IMR-90 (cell line): ENCODE measurements around the gene OST4. TPM values are rescaled to one million over a fixed set of nuclear protein-coding genes. Genes with fewer than 3 reads are reported as not detected.

ENCODE experiments used
- ATAC-seq: fragments of 200-7000 bp; cut with Tn5 transposase; 2 replicates; pipeline ENCODE4 v1.9.1; 2020; ENCODE audit warnings: low read depth, mild to moderate bottlenecking, moderate library complexity
- BruUV-seq: library from RNA; stranded (reverse); fragments of 400-500 nt; replicated peaks from 2 replicates; lab custom pipeline; 2021; lab: Mats Ljungman, UMichigan
- CTCF ChIA-PET: fragments of 300-600 bp; formaldehyde crosslinking; extraction: SDS; loops from one replicate; lab custom pipeline; 2021; ENCODE audit warnings: antibody characterized with exemption; lab: Yijun Ruan, JAX
- POLR2A ChIA-PET: fragments of 300-600 bp; sonication (Branson Sonifier 250); formaldehyde crosslinking; loops from one replicate; lab custom pipeline; 2022; ENCODE audit warnings: antibody characterized with exemption; ENCODE audit not compliant: unreplicated experiment; lab: Charles Lee
- DNase-seq: peaks from one replicate; pipeline ENCODE4 v3.0.0; 2013
- H2AFZ ChIP-seq: replicated peaks from 2 replicates; pipeline ENCODE3; 2013; ENCODE audit warnings: low read length, mild to moderate bottlenecking; ENCODE audit not compliant: poor library complexity
- H2AK5ac ChIP-seq: 2 replicates; pipeline ENCODE4 v1.6.1; 2013; ENCODE audit warnings: low read depth, low read length, inconsistent platforms
- H2AK9ac ChIP-seq: replicated peaks from 2 replicates; pipeline ENCODE3; 2013; ENCODE audit warnings: mild to moderate bottlenecking, low read depth, low read length, moderate library complexity; ENCODE audit not compliant: poor library complexity
- H2BK120ac ChIP-seq: 2 replicates; pipeline ENCODE4 v1.6.1; 2013; ENCODE audit warnings: low read depth, low read length, inconsistent platforms
- H2BK15ac ChIP-seq: 3 replicates; pipeline ENCODE4 v1.6.1; 2013; ENCODE audit warnings: low read depth, low read length, inconsistent platforms
- H2BK20ac ChIP-seq: 2 replicates; pipeline ENCODE4 v1.6.1; 2013; ENCODE audit warnings: low read depth, mild to moderate bottlenecking, inconsistent platforms, low read length, moderate library complexity
- H2BK5ac ChIP-seq: 2 replicates; pipeline ENCODE4 v1.6.1; 2013; ENCODE audit warnings: mild to moderate bottlenecking, low read depth, low read length, inconsistent platforms; ENCODE audit not compliant: poor library complexity, severe bottlenecking
- H3K14ac ChIP-seq: replicated peaks from 2 replicates; pipeline ENCODE4 v1.6.1; 2013; ENCODE audit warnings: low read depth, low read length, inconsistent platforms
- H3K18ac ChIP-seq: 2 replicates; pipeline ENCODE4 v1.6.1; 2013; ENCODE audit warnings: low read depth, low read length, control low read depth
- H3K23ac ChIP-seq: 2 replicates; pipeline ENCODE4 v1.6.1; 2013; ENCODE audit warnings: low read depth, low read length, inconsistent platforms
- H3K27ac ChIP-seq: 2 replicates; pipeline ENCODE4 v1.5.1; 2013; ENCODE audit warnings: mild to moderate bottlenecking, control low read depth, low read length; ENCODE audit not compliant: insufficient read depth
- H3K27me3 ChIP-seq: 2 replicates; pipeline ENCODE4 v1.6.1; 2013; ENCODE audit warnings: low read length; ENCODE audit not compliant: control insufficient read depth, insufficient read depth
- H3K36me3 ChIP-seq: 2 replicates; pipeline ENCODE4 v1.6.1; 2013; ENCODE audit warnings: low read length, mixed read lengths; ENCODE audit not compliant: control insufficient read depth, insufficient read depth
- H3K4ac ChIP-seq: 2 replicates; pipeline ENCODE4 v1.6.1; 2013; ENCODE audit warnings: low read depth, low read length, inconsistent platforms
- H3K4me1 ChIP-seq: 2 replicates; pipeline ENCODE4 v1.6.1; 2013; ENCODE audit warnings: low read length, mixed read lengths; ENCODE audit not compliant: control insufficient read depth, insufficient read depth
- H3K4me2 ChIP-seq: 2 replicates; pipeline ENCODE4 v1.6.1; 2013; ENCODE audit warnings: low read depth, mild to moderate bottlenecking, control low read depth, low read length, moderate library complexity
- H3K4me3 ChIP-seq: 2 replicates; pipeline ENCODE4 v1.5.1; 2013; ENCODE audit warnings: low read depth, mild to moderate bottlenecking, control low read depth, low read length, moderate library complexity; ENCODE audit not compliant: insufficient read depth
- H3K56ac ChIP-seq: 2 replicates; pipeline ENCODE4 v1.6.1; 2013; ENCODE audit warnings: low read length, inconsistent platforms; ENCODE audit not compliant: insufficient read depth; ENCODE audit errors: extremely low read depth
- H3K79me1 ChIP-seq, 2 experiments: 2 replicates each; pipeline ENCODE4 v1.6.1; 2013; ENCODE audit warnings: low read length in 2 of 2, inconsistent platforms in 1 of 2, low read depth in 1 of 2
- H3K9ac ChIP-seq: 2 replicates; pipeline ENCODE4 v1.6.1; 2013; ENCODE audit warnings: low read depth, low read length, control low read depth
- H3K9me1 ChIP-seq: 2 replicates; pipeline ENCODE4 v1.6.1; 2013; ENCODE audit warnings: low read length, inconsistent platforms; ENCODE audit not compliant: insufficient read depth
- H3K9me3 ChIP-seq: 2 replicates; pipeline ENCODE4 v1.6.1; 2013; ENCODE audit warnings: low read length; ENCODE audit not compliant: control insufficient read depth, insufficient read depth
- H4K20me1 ChIP-seq: 2 replicates; pipeline ENCODE4 v1.6.1; 2013; ENCODE audit warnings: low read length, inconsistent platforms; ENCODE audit not compliant: insufficient read depth
- H4K5ac ChIP-seq: 2 replicates; pipeline ENCODE4 v1.6.1; 2013; ENCODE audit warnings: mild to moderate bottlenecking, low read depth, low read length, control low read depth
- H4K8ac ChIP-seq, 2 experiments: 2 replicates each; pipeline ENCODE4 v1.6.1; 2013; ENCODE audit warnings: low read depth in 2 of 2, low read length in 2 of 2, control low read depth in 1 of 2, inconsistent platforms in 1 of 2
- H4K91ac ChIP-seq: 2 replicates; pipeline ENCODE4 v1.6.1; 2013; ENCODE audit warnings: low read depth, low read length, inconsistent platforms; ENCODE audit not compliant: insufficient read depth
- BHLHE40 ChIP-seq: fragments of 150-350 bp; IDR thresholded peaks from 2 replicates; pipeline ENCODE4 v1.6.1; 2016; ENCODE audit warnings: mild to moderate bottlenecking, low read depth, low read length
- CEBPB ChIP-seq: IDR thresholded peaks from 2 replicates; pipeline ENCODE4 v1.6.1; 2012; ENCODE audit warnings: low read depth, low read length, improper control_type of control experiment
- CHD1 ChIP-seq: IDR thresholded peaks from 2 replicates; pipeline ENCODE4 v1.6.1; 2012; ENCODE audit warnings: low read depth, low read length, improper control_type of control experiment
- CTCF ChIP-seq: conservative IDR thresholded peaks from 2 replicates; pipeline ENCODE4 v1.5.1; 2012; ENCODE audit warnings: mild to moderate bottlenecking, low read depth, low read length, improper control_type of control experiment
- ELK1 ChIP-seq: fragments of 150-350 bp; IDR thresholded peaks from 2 replicates; pipeline ENCODE4 v1.6.1; 2016; ENCODE audit warnings: low read depth, mild to moderate bottlenecking, low read length, moderate library complexity, borderline replicate concordance
- FOS ChIP-seq: fragments of 150-350 bp; IDR thresholded peaks from 2 replicates; pipeline ENCODE4 v1.6.1; 2016; ENCODE audit warnings: low read depth, low read length
- MAFK ChIP-seq: IDR thresholded peaks from 2 replicates; pipeline ENCODE4 v1.6.1; 2012; ENCODE audit warnings: low read depth, low read length, improper control_type of control experiment
- MAZ ChIP-seq: IDR thresholded peaks from 2 replicates; pipeline ENCODE4 v1.6.1; 2012; ENCODE audit warnings: low read depth, mild to moderate bottlenecking, low read length, improper control_type of control experiment, moderate library complexity, borderline replicate concordance
- MXI1 ChIP-seq: IDR thresholded peaks from 2 replicates; pipeline ENCODE4 v1.6.1; 2012; ENCODE audit warnings: low read depth, mild to moderate bottlenecking, low read length, moderate library complexity, borderline replicate concordance
- NFE2L2 ChIP-seq: fragments of 150-350 bp; IDR thresholded peaks from 2 replicates; pipeline ENCODE4 v1.6.1; 2016; ENCODE audit warnings: low read depth, mild to moderate bottlenecking, low read length
- POLR2A ChIP-seq: IDR thresholded peaks from 2 replicates; pipeline ENCODE4 v1.6.1; 2012; ENCODE audit warnings: mild to moderate bottlenecking, low read depth, low read length
- RAD21 ChIP-seq: IDR thresholded peaks from 2 replicates; pipeline ENCODE4 v1.6.1; 2012; ENCODE audit warnings: low read length, improper control_type of control experiment
- RCOR1 ChIP-seq: IDR thresholded peaks from 2 replicates; pipeline ENCODE4 v1.6.1; 2012; ENCODE audit warnings: mild to moderate bottlenecking, low read length, improper control_type of control experiment; ENCODE audit not compliant: insufficient replicate concordance
- RFX5 ChIP-seq: IDR thresholded peaks from 2 replicates; pipeline ENCODE4 v1.8.0; 2012; ENCODE audit warnings: low read depth, mild to moderate bottlenecking, low read length, moderate library complexity
- SMC3 ChIP-seq: fragments of 150-350 bp; IDR thresholded peaks from 2 replicates; pipeline ENCODE4 v1.6.1; 2016; ENCODE audit warnings: low read depth, mild to moderate bottlenecking, antibody characterized with exemption, low read length, moderate library complexity
- USF2 ChIP-seq: fragments of 150-350 bp; IDR thresholded peaks from 2 replicates; pipeline ENCODE4 v1.6.1; 2017; ENCODE audit warnings: mild to moderate bottlenecking, antibody characterized with exemption, low read length, low read depth
- WGBS, 2 experiments: methylation state at CpG; one replicate each; pipeline versions ENCODE4 v1.1.5 to v1.1.7; 2013; ENCODE audit warnings: missing lambda C conversion rate in 2 of 2; ENCODE audit not compliant: insufficient read length in 1 of 2; ENCODE audit errors: extremely low coverage in 2 of 2; 5-methylcytosine and 5-hydroxymethylcytosine counted together
- dilution Hi-C: fragments of 300-500 bp; cut with HindIII; formaldehyde crosslinking; loops from one replicate; pipeline ENCODE4 v1.14.3; 2018; ENCODE audit warnings: low sequenced_read_pairs; ENCODE audit not compliant: unreplicated experiment
- in situ Hi-C: fragments of 300-500 bp; cut with MboI; formaldehyde crosslinking; loops from 3 replicates; pipeline ENCODE4 v1.14.3; 2019; ENCODE audit warnings: low sequenced_read_pairs, inconsistent platforms, mixed read lengths
- intact Hi-C: fragments of 100-400 bp; cut with micrococcal nuclease; formaldehyde crosslinking; loops from 2 replicates; pipeline ENCODE4 v1.10.0; 2022
- polyA plus RNA-seq, 3 experiments: library from polyadenylated mRNA; depleted of rRNA; stranded (reverse); fragments of >200 nt; gene quantifications; 2 replicates each; pipeline ENCODE4 v1.2.3, GENCODE V29; 2012; ENCODE audit warnings: low replicate concordance in 1 of 3
- total RNA-seq: library from RNA; depleted of rRNA; stranded (reverse); fragments of >200 nt; gene quantifications from 2 replicates; pipeline ENCODE4 v1.2.3, GENCODE V29; 2012

OST4 gene
- total and polyA plus RNA-seq, 2 of the 4 experiments (the other 2 are of a cell fraction), result 386 to 806 TPM

DNA sequence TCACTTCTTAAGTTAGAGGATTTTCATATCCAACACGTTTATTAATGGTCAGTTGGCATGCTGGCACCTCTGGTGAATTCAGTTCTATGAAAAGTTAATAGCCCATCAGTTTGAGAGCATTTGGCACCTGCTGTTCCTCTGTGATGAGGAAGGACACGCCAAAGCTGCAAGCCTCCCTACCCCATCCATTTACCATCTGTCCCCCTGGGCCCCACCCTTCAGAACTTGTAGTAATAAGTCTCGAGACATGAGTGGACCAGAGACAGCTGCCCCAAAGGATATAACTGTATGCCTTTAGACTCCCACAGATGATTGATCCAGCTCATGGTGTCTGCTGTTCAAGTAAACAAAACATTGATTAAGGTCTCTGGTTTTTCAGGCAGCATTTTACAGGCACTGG is 6.3 kb downstream of the OST4 start:
- H3K14ac ChIP-seq, result no peak overlapping the region
- H3K4me2 ChIP-seq, result no peak overlapping the region
- H2BK5ac ChIP-seq, result no peak overlapping the region
- H3K9me3 ChIP-seq, result no peaks in the 10 kb centered on the region
- H3K27ac ChIP-seq, result no peak overlapping the region
- no peak overlapping the region for H3K4ac ChIP-seq
- H4K20me1 ChIP-seq, result peaks cover 20% of the 10 kb centered on the region
- no peak overlapping the region for H3K56ac ChIP-seq
- no peak overlapping the region for H2AFZ ChIP-seq
- H3K4me1 ChIP-seq, result peaks cover 13% of the 10 kb centered on the region; the same call in 1 of the 2 replicates
- ATAC-seq, result no peak
- no peak overlapping the region for H2BK15ac ChIP-seq
- peaks cover 54 to 74% of the 10 kb centered on the region in 2 experiments for H3K79me1 ChIP-seq
- no peak overlapping the region for H3K23ac ChIP-seq
- no peak overlapping the region for H2AK5ac ChIP-seq
- no peak for DNase-seq
- no peak overlapping the region for H3K18ac ChIP-seq
- no peak overlapping the region for H2BK120ac ChIP-seq
- no peak overlapping the region for H3K4me3 ChIP-seq
- no peak overlapping the region for H3K9ac ChIP-seq
- H2BK20ac ChIP-seq, result no peak overlapping the region
- no peak overlapping the region for H4K91ac ChIP-seq
- H4K5ac ChIP-seq, result no peak overlapping the region
- BruUV-seq, result no TSS peak
- dilution Hi-C loops, result no loop called here
- H3K27me3 ChIP-seq, result no peaks in the 10 kb centered on the region
- no peak overlapping the region for H2AK9ac ChIP-seq
- intact Hi-C loops, result no loop called here
- ChIA-PET POLR2A (interaction anchor here (0.5 to 1.0 kb wide), 2 partner anchors 15 to 207 kb away, joined by 3 read pairs; no protein-coding TSS in a partner anchor), CTCF (no interaction called here)
- peaks cover 31% of the 10 kb centered on the region; the same call in 1 of the 2 replicates for H3K9me1 ChIP-seq
- no peak for TF ChIP-seq RCOR1
- TF ChIP-seq MAFK, result no peak
- no peak for TF ChIP-seq CEBPB
- TF ChIP-seq NFE2L2, result no peak
- TF ChIP-seq RAD21, result no peak
- TF ChIP-seq MXI1, result no peak
- TF ChIP-seq RFX5, result no peak
- TF ChIP-seq SMC3, result no peak
- no peak for TF ChIP-seq BHLHE40
- no peak for TF ChIP-seq CHD1
- no peak for TF ChIP-seq MAZ
- TF ChIP-seq CTCF, result no peak
- no peak for TF ChIP-seq ELK1
- no peak for TF ChIP-seq POLR2A
- TF ChIP-seq USF2, result no peak
- no peak for TF ChIP-seq FOS
- no peak overlapping the region for H4K8ac ChIP-seq
- H3K36me3 ChIP-seq, result peaks cover 36% of the 10 kb centered on the region
- no CpG with 5 or more reads among the region's 3 CpGs for WGBS, 2 experiments
- in situ Hi-C loops, result no loop called here
